NB4 (cell line): ENCODE measurements around the gene POU3F1.

Experiments used
- POLR2A ChIP-seq: IDR thresholded peaks from 2 replicates; pipeline ENCODE4 v1.6.1; 2011; ENCODE audit warnings: mild to moderate bottlenecking; ENCODE audit not compliant: insufficient read length; ENCODE audit errors: extremely low read depth
- TF ChIP-seq, protein P1 (sequence below): IDR thresholded peaks from one replicate; pipeline ENCODE4 v1.5.1; 2012; ENCODE audit warnings: low read depth, low read length

DNA sequence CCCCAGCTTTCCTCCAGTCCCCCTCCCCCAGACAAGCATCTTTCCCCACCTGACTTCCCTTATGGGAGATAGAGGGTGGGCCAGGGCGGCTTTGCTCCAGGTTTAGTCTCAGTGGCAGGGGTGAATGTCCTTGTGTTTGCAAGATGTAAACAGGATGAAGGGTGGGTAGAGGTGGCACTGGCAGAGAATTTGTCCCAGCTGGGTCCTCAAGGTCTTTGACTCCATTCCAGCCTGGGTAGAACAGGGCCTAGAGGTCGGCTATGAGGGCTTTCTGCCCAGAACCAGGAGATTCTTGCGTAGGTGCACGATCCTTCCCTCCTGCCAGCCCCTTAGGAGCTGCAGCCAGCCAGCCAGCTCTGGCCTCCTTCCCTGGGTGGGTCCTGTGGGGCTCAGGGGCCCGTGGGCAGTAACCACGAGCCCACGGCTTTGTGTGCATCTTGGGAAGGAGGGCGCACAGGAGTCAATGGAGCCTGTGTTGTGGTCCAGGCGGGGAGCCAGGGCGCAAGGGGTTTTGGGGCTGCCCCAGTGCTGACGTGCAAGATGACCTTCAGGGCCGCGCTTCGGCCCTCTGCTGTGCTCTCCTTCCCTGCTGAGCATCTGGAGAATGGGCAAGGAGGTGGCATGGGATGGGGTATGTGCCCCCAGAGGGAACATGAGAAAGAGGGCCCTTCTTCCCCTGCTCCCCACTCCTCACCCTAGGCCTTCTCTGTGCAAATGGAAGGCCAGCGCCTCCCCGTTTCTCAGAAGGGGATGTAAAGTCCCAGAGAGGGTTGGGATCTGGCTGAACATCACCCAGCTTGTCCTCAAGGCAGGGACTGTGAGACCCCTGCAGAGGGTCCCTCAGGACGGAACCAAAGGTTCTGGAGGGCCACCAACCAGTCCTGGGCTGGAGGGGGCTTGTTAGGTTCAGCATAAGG lies 15.7 kb downstream of the POU3F1 start:
- TF ChIP-seq, protein P1, sequence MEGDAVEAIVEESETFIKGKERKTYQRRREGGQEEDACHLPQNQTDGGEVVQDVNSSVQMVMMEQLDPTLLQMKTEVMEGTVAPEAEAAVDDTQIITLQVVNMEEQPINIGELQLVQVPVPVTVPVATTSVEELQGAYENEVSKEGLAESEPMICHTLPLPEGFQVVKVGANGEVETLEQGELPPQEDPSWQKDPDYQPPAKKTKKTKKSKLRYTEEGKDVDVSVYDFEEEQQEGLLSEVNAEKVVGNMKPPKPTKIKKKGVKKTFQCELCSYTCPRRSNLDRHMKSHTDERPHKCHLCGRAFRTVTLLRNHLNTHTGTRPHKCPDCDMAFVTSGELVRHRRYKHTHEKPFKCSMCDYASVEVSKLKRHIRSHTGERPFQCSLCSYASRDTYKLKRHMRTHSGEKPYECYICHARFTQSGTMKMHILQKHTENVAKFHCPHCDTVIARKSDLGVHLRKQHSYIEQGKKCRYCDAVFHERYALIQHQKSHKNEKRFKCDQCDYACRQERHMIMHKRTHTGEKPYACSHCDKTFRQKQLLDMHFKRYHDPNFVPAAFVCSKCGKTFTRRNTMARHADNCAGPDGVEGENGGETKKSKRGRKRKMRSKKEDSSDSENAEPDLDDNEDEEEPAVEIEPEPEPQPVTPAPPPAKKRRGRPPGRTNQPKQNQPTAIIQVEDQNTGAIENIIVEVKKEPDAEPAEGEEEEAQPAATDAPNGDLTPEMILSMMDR, result no peak
- TF ChIP-seq POLR2A, result no peak
